ENCODE measurements around the gene GCN1. TPM values are rescaled to one million over a fixed set of nuclear protein-coding genes. Genes with fewer than 3 reads are reported as not detected.

Gene GCN1
- total RNA-seq, 1 donor from 2014 or later, result 62.6 TPM

GRCh38 chr12:120089796-120090195 is 104.7 kb downstream of the GCN1 start:
- H3K36me3 ChIP-seq, result peaks cover 0 to 6% of the 10 kb centered on the region in 2 donors
- no peak for DNase-seq (ENCODE audit: extremely low spot score in 2 of 2)
- intact Hi-C loops (cut with DNase I), result no loop called here
- no peak overlapping the region for H3K27ac ChIP-seq
- peaks cover 15% of the 10 kb centered on the region for H3K4me1 ChIP-seq
- no peak overlapping the region for H3K4me3 ChIP-seq
- no peaks in the 10 kb centered on the region for H3K27me3 ChIP-seq
- TF ChIP-seq CTCF (IDR thresholded peaks at IDR 0.05) (no peak), POLR2A (IDR thresholded peaks at IDR 0.05) (no peak), POLR2AphosphoS5 (IDR thresholded peaks at IDR 0.05; ENCODE audit: insufficient read depth in 1 of 2, low read depth in 1 of 2) (no peak)
- no peaks in the 10 kb centered on the region for H3K9me3 ChIP-seq

DNA sequence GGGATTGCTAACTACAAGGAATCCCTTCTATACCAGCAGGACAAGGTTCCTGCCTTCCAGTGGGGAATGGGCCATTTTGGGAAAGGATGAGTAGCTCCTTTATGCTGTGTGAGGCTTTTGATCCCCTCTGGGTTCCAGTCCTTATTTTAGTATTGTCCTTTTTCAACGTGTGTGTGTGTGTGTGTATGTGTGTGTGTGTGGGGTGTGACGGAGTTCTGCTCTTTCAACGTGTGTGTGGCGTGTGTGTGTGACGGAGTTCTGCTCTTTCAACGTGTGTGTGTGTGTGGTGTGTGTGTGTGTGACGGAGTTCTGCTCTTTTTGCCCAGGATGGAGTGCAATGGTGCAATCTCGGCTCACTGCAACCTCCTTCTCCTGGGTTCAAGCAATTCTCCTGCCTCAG is 105.4 kb downstream of the GCN1 start:
- intact Hi-C loops (cut with DNase I), result no loop called here
- TF ChIP-seq POLR2AphosphoS5 (IDR thresholded peaks at IDR 0.05; ENCODE audit: insufficient read depth in 1 of 2, low read depth in 1 of 2), result no peak
- TF ChIP-seq CTCF (IDR thresholded peaks at IDR 0.05), result no peak
- no peak for TF ChIP-seq POLR2A (IDR thresholded peaks at IDR 0.05)

GRCh38 chr12:120086801-120087621 is 107.5 kb downstream of the GCN1 start:
- no peaks in the 10 kb centered on the region for H3K9me3 ChIP-seq
- H3K4me1 ChIP-seq, result peaks cover 15% of the 10 kb centered on the region
- intact Hi-C loops (cut with DNase I), result no loop called here
- DNase-seq (ENCODE audit: extremely low spot score in 2 of 2), result peak in 1 of 2 donors; percentile 99
- no peaks in the 10 kb centered on the region for H3K27me3 ChIP-seq
- peak overlapping the region; percentile 26 to 29 for H3K4me3 ChIP-seq
- no peaks in the 10 kb centered on the region for H3K36me3 ChIP-seq
- peak overlapping the region; percentile 71 for H3K27ac ChIP-seq
- TF ChIP-seq POLR2A (IDR thresholded peaks at IDR 0.05) (no peak), CTCF (IDR thresholded peaks at IDR 0.05) (peak; percentile 92 to 98 (median 92)), POLR2AphosphoS5 (IDR thresholded peaks at IDR 0.05; ENCODE audit: insufficient read depth in 1 of 2, low read depth in 1 of 2) (peak; percentile 94 to 95)

More for the DNA sequence above, 105.4 kb downstream of the GCN1 start:
- Histone ChIP-seq H3K27me3 (no peaks in the 10 kb centered on the region), H3K4me3 (no peak overlapping the region), H3K27ac (no peak overlapping the region), H3K4me1 (peaks cover 15% of the 10 kb centered on the region), H3K9me3 (no peaks in the 10 kb centered on the region), H3K36me3 (no peaks in the 10 kb centered on the region)
- no peak for DNase-seq (ENCODE audit: extremely low spot score in 2 of 2)

- no peak for DNase-seq (ENCODE audit: extremely low spot score in 2 of 2)
- peaks cover 15% of the 10 kb centered on the region for H3K4me1 ChIP-seq
- H3K36me3 ChIP-seq, result no peaks in the 10 kb centered on the region
- no peak for TF ChIP-seq CTCF (IDR thresholded peaks at IDR 0.05)
- no peak for TF ChIP-seq POLR2AphosphoS5 (IDR thresholded peaks at IDR 0.05; ENCODE audit: insufficient read depth in 1 of 2, low read depth in 1 of 2)
- no peak for TF ChIP-seq POLR2A (IDR thresholded peaks at IDR 0.05)
- no peaks in the 10 kb centered on the region for H3K27me3 ChIP-seq
- peak overlapping the region; percentile 71 for H3K27ac ChIP-seq
- intact Hi-C loops (cut with DNase I), result no loop called here
- peak overlapping the region in 1 of 2 donors; percentile 29 for H3K4me3 ChIP-seq
- no peaks in the 10 kb centered on the region for H3K9me3 ChIP-seq
These were observed 108.4 kb downstream of the GCN1 start for GRCh38 chr12:120085920-120086645.
